ENCODE data around the gene CAV2.

CAV2 gene

DNA sequence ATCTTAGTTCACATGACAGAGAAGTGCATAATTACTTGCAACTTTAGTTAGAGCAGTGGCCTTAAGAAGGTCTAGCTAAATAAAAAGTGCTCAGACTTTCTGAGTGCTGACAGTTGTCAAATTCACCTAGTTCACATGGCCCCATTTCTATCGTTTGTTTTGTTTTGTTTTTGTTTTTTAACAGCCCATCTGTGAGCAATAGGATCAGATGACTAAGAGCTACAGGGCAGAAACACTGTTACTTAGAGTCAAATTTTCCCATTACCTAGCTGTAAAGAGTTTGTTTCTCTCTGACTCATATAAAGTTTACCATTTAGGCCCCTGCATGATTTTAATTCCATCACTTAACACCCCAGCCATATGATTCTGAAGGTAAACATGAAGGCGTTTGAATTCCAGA is 44.1 kb downstream of the CAV2 start:
- no peak for TF ChIP-seq CTCF (IDR thresholded peaks at IDR 0.05; ENCODE audit: borderline replicate concordance, insufficient read depth, low read depth, low read length)
- H3K4me3 ChIP-seq (ENCODE audit: low read depth, low read length): no peak overlapping the region

- TF ChIP-seq CTCF (IDR thresholded peaks at IDR 0.05; ENCODE audit: borderline replicate concordance, insufficient read depth, low read depth, low read length): no peak
- no peak overlapping the region for H3K4me3 ChIP-seq (ENCODE audit: low read depth, low read length)
Measured at GRCh38 chr7:116544487-116544886, 44.9 kb downstream of the CAV2 start.

DNA sequence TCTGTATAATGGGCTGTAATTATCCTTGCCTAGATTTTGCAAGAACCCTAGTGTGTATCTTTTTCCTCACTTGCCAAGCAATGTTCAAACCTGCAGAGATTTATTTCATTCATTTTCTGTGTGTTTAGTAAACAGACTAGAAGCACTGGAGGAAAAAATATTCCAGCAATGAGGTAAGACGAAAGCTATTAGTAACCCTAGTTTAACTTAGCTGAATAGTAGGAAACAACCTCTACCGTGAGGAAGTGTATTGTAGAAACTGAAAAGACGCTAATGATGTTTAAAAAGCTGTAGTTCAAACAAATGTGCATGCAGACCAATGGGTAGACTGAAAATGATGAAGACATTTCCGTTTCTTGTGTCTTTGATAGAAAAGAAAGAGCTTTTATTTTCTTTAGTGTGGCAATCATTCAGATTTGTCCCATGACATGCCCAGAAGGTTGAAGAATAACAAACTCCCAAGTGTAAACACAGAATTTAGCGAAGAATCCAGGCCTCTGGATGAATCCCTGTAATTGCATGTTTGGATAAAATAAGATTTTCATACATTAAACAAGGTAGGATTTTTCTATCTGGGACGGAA is 46.0 kb downstream of the CAV2 start:
- TF ChIP-seq CTCF (IDR thresholded peaks at IDR 0.05; ENCODE audit: borderline replicate concordance, insufficient read depth, low read depth, low read length): no peak
- H3K4me3 ChIP-seq (ENCODE audit: low read depth, low read length): no peak overlapping the region

GRCh38 chr7:116546054-116546453 is 46.5 kb downstream of the CAV2 start:
- no peak overlapping the region for H3K4me3 ChIP-seq (ENCODE audit: low read depth, low read length)
- no peak for TF ChIP-seq CTCF (IDR thresholded peaks at IDR 0.05; ENCODE audit: borderline replicate concordance, insufficient read depth, low read depth, low read length)

GRCh38 chr7:116546916-116547315 is 47.4 kb downstream of the CAV2 start:
- H3K4me3 ChIP-seq (ENCODE audit: low read depth, low read length): no peak overlapping the region
- TF ChIP-seq CTCF (IDR thresholded peaks at IDR 0.05; ENCODE audit: borderline replicate concordance, insufficient read depth, low read depth, low read length): no peak

GRCh38 chr7:116547347-116547746 is 47.8 kb downstream of the CAV2 start:
- no peak overlapping the region for H3K4me3 ChIP-seq (ENCODE audit: low read depth, low read length)
- no peak for TF ChIP-seq CTCF (IDR thresholded peaks at IDR 0.05; ENCODE audit: borderline replicate concordance, insufficient read depth, low read depth, low read length)

DNA sequence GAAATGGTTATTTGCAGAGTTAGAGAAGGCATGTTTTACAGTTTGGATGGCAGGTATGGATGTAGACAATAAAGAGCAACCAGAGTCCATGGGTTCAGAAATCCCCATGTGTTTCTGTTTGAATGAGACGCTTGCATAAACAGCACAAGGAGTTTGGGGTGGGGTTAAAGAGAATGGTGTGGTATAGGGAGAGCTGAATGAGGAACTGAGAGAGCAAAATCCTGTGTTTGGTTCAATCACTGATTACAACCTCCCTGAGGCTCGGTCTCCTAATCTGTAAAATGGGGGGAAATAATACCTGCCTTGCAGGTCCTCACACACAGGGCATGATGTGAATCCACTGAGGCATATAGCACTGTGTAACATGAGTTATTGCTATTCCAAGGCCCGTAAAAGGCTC is 49.0 kb downstream of the CAV2 start:
- TF ChIP-seq CTCF (IDR thresholded peaks at IDR 0.05; ENCODE audit: borderline replicate concordance, insufficient read depth, low read depth, low read length): no peak

More for the DNA sequence above, 49.0 kb downstream of the CAV2 start:
- H3K4me3 ChIP-seq (ENCODE audit: low read depth, low read length): no peak overlapping the region
